Measurements from ENCODE around the gene SLC25A27. TPM values are rescaled to one million over a fixed set of nuclear protein-coding genes. Genes with fewer than 3 reads are reported as not detected.

The SLC25A27 gene
- total and polyA plus RNA-seq, 9 of the 15 experiments (the other 6 are each of a cell fraction or from before 2014, with no cell fraction given): not detected

- TF ChIP-seq, protein P1, sequence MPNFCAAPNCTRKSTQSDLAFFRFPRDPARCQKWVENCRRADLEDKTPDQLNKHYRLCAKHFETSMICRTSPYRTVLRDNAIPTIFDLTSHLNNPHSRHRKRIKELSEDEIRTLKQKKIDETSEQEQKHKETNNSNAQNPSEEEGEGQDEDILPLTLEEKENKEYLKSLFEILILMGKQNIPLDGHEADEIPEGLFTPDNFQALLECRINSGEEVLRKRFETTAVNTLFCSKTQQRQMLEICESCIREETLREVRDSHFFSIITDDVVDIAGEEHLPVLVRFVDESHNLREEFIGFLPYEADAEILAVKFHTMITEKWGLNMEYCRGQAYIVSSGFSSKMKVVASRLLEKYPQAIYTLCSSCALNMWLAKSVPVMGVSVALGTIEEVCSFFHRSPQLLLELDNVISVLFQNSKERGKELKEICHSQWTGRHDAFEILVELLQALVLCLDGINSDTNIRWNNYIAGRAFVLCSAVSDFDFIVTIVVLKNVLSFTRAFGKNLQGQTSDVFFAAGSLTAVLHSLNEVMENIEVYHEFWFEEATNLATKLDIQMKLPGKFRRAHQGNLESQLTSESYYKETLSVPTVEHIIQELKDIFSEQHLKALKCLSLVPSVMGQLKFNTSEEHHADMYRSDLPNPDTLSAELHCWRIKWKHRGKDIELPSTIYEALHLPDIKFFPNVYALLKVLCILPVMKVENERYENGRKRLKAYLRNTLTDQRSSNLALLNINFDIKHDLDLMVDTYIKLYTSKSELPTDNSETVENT (CRISPR knock-in tag; IDR thresholded peaks at IDR 0.05): no peak
- TF ChIP-seq SAP30 (IDR thresholded peaks at IDR 0.05; ENCODE audit: borderline replicate concordance, insufficient read depth, low read depth, low read length, poor library complexity, severe bottlenecking): no peak
- TF ChIP-seq, protein P2, sequence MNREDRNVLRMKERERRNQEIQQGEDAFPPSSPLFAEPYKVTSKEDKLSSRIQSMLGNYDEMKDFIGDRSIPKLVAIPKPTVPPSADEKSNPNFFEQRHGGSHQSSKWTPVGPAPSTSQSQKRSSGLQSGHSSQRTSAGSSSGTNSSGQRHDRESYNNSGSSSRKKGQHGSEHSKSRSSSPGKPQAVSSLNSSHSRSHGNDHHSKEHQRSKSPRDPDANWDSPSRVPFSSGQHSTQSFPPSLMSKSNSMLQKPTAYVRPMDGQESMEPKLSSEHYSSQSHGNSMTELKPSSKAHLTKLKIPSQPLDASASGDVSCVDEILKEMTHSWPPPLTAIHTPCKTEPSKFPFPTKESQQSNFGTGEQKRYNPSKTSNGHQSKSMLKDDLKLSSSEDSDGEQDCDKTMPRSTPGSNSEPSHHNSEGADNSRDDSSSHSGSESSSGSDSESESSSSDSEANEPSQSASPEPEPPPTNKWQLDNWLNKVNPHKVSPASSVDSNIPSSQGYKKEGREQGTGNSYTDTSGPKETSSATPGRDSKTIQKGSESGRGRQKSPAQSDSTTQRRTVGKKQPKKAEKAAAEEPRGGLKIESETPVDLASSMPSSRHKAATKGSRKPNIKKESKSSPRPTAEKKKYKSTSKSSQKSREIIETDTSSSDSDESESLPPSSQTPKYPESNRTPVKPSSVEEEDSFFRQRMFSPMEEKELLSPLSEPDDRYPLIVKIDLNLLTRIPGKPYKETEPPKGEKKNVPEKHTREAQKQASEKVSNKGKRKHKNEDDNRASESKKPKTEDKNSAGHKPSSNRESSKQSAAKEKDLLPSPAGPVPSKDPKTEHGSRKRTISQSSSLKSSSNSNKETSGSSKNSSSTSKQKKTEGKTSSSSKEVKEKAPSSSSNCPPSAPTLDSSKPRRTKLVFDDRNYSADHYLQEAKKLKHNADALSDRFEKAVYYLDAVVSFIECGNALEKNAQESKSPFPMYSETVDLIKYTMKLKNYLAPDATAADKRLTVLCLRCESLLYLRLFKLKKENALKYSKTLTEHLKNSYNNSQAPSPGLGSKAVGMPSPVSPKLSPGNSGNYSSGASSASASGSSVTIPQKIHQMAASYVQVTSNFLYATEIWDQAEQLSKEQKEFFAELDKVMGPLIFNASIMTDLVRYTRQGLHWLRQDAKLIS (CRISPR knock-in tag; IDR thresholded peaks at IDR 0.05): no peak
- TF ChIP-seq THAP7 (CRISPR knock-in tag; IDR thresholded peaks at IDR 0.05): no peak
- no peak for TF ChIP-seq GTF2F1 (IDR thresholded peaks at IDR 0.05; ENCODE audit: low read depth, low read length)
- no peak for TF ChIP-seq RREB1 (CRISPR knock-in tag; IDR thresholded peaks at IDR 0.05)
- TF ChIP-seq, protein P3, sequence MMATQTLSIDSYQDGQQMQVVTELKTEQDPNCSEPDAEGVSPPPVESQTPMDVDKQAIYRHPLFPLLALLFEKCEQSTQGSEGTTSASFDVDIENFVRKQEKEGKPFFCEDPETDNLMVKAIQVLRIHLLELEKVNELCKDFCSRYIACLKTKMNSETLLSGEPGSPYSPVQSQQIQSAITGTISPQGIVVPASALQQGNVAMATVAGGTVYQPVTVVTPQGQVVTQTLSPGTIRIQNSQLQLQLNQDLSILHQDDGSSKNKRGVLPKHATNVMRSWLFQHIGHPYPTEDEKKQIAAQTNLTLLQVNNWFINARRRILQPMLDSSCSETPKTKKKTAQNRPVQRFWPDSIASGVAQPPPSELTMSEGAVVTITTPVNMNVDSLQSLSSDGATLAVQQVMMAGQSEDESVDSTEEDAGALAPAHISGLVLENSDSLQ (IDR thresholded peaks at IDR 0.05): no peak
- TF ChIP-seq CAMTA2 (CRISPR knock-in tag; conservative IDR thresholded peaks at IDR 0.05): no peak
Measured at GRCh38 chr6:46637933-46638332, 14.8 kb upstream of the SLC25A27 start (continued).
